Keratinocyte (primary cell): ENCODE measurements around the gene KCNAB2. TPM values are rescaled to one million over a fixed set of nuclear protein-coding genes. Genes with fewer than 3 reads are reported as not detected.

Experiments
- DNase-seq: peaks from one replicate; pipeline ENCODE4 v3.0.0-alpha.2; 2011; ENCODE audit warnings: low read depth, missing footprints, low spot score
- FAIRE-seq: peaks from 2 replicates; lab custom pipeline; 2011; peaks lifted over from hg19 to GRCh38; lab: Jason Lieb, UNC
- H2AFZ ChIP-seq: 2 replicates; pipeline ENCODE4 v1.6.0; 2012; ENCODE audit warnings: low read length, control low read depth, inconsistent platforms; ENCODE audit not compliant: control insufficient read depth
- H3K27ac ChIP-seq: 2 replicates; pipeline ENCODE4 v1.5.1; 2011; ENCODE audit warnings: low read length; ENCODE audit not compliant: control insufficient read depth, insufficient read depth
- H3K27me3 ChIP-seq: 3 replicates; pipeline ENCODE4 v1.6.0; 2011; ENCODE audit warnings: low read length; ENCODE audit not compliant: control insufficient read depth, insufficient read depth; ENCODE audit errors: extremely low read depth
- H3K36me3 ChIP-seq, 2 experiments: 2 replicates in 1 of 2; 3 replicates in 1 of 2; pipeline ENCODE4 v1.5.1; 2011; ENCODE audit warnings: low read length in 2 of 2, mild to moderate bottlenecking in 1 of 2; ENCODE audit not compliant: control insufficient read depth in 2 of 2, insufficient read depth in 2 of 2; ENCODE audit errors: extremely low read depth in 1 of 2
- H3K4me1 ChIP-seq: 3 replicates; pipeline ENCODE4 v1.5.1; 2011; ENCODE audit warnings: low read length; ENCODE audit not compliant: control insufficient read depth, insufficient read depth; ENCODE audit errors: extremely low read depth
- H3K4me2 ChIP-seq: 3 replicates; pipeline ENCODE4 v1.6.0; 2011; ENCODE audit warnings: low read depth, low read length; ENCODE audit not compliant: control insufficient read depth, insufficient read depth; ENCODE audit errors: extremely low read depth
- H3K4me3 ChIP-seq, 3 experiments: fragments of 200-600 bp in 1 of 3; sonication (generic) in 1 of 3; 2 replicates in 2 of 3; 3 replicates in 1 of 3; pipeline ENCODE4 v1.5.1; 2011 to 2016; ENCODE audit warnings: low read length in 3 of 3, mild to moderate bottlenecking in 3 of 3, control low read depth in 2 of 3, inconsistent platforms in 1 of 3, low read depth in 1 of 3, mixed read lengths in 1 of 3, mixed run types in 1 of 3, moderate library complexity in 1 of 3; ENCODE audit not compliant: control insufficient read depth in 2 of 3, insufficient read depth in 2 of 3; ENCODE audit errors: extremely low read depth in 1 of 3
- H3K79me2 ChIP-seq: 2 replicates; pipeline ENCODE4 v1.6.0; 2012; ENCODE audit warnings: low read length; ENCODE audit not compliant: control insufficient read depth, insufficient read depth
- H3K9ac ChIP-seq: 3 replicates; pipeline ENCODE4 v1.6.0; 2011; ENCODE audit warnings: low read length; ENCODE audit not compliant: control insufficient read depth, insufficient read depth; ENCODE audit errors: extremely low read depth
- H3K9me1 ChIP-seq: 3 replicates; pipeline ENCODE4 v1.6.0; 2011; ENCODE audit warnings: low read length; ENCODE audit not compliant: control insufficient read depth, insufficient read depth; ENCODE audit errors: extremely low read depth
- H3K9me3 ChIP-seq: 2 replicates; pipeline ENCODE4 v1.5.1; 2012; ENCODE audit warnings: low read depth, low read length; ENCODE audit not compliant: control insufficient read depth
- H4K20me1 ChIP-seq: 3 replicates; pipeline ENCODE4 v1.6.0; 2011; ENCODE audit warnings: low read length; ENCODE audit not compliant: control insufficient read depth, insufficient read depth; ENCODE audit errors: extremely low read depth
- EZH2 ChIP-seq: IDR thresholded peaks from one replicate; pipeline ENCODE4 v1.6.1; 2012; ENCODE audit warnings: inconsistent platforms, mild to moderate bottlenecking, low read length, moderate library complexity
- dilution Hi-C: fragments of 300-500 bp; cut with MboI; formaldehyde crosslinking; loops from one replicate; pipeline ENCODE4 v1.7.0; 2020; ENCODE audit warnings: low sequenced_read_pairs; ENCODE audit not compliant: extremely low pct_ligation_motif_present
- polyA plus RNA-seq, 5 experiments: library from polyadenylated mRNA; depleted of rRNA in 3 of 5; stranded (reverse) in 3 of 5; stranded (forward) in 1 of 5; unstranded in 1 of 5; fragments of >200 nt; gene quantifications; 1 replicate in 1 of 5; 2 replicates in 3 of 5; 3 replicates in 1 of 5; pipeline versions ENCODE4 v1.2.1 to v1.2.3, GENCODE V29; 2011 to 2012; ENCODE audit warnings: missing spikeins in 2 of 5, low read depth in 1 of 5, low replicate concordance in 1 of 5
- TF ChIP-seq, protein P1 (sequence below), 3 experiments: IDR thresholded peaks in 1 of 3; conservative IDR thresholded peaks in 1 of 3; optimal IDR thresholded peaks in 1 of 3; 2 replicates in 2 of 3; 3 replicates in 1 of 3; pipeline versions ENCODE3 to v1.5.1; 2011; ENCODE audit warnings: low read length in 3 of 3, mild to moderate bottlenecking in 3 of 3, moderate library complexity in 2 of 3, control low read depth in 1 of 3, inconsistent platforms in 1 of 3; ENCODE audit not compliant: insufficient read depth in 2 of 3; ENCODE audit errors: extremely low read depth in 1 of 3

KCNAB2 gene
- polyA plus RNA-seq, 1 donor (not counting 4 experiments of a cell fraction or from before 2014, with no cell fraction given), result 1.8 TPM

DNA sequence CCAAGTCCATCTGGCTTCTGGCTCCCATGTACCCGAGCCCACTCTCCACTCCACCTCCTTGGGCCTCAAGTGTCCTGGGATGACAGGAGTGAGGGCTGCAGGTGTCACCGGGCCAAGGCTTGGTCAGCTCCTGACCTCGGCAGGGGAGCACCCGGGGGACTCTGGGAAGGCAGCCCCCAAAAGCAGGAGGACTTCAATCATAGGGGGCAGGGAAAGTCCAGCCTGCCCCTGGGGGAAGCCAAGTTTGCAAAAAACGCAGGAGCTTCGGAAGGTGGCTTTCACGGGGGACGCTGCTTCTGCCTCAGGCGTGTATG lies 56.8 kb downstream of the KCNAB2 start:
- no peaks in the 10 kb centered on the region for H4K20me1 ChIP-seq
- no peak overlapping the region for H3K9ac ChIP-seq
- dilution Hi-C loops, result no loop called here
- no peak overlapping the region for H3K27ac ChIP-seq
- H3K4me1 ChIP-seq, result no peaks in the 10 kb centered on the region
- no peaks in the 10 kb centered on the region for H3K36me3 ChIP-seq
- no peaks in the 10 kb centered on the region for H3K9me3 ChIP-seq
- no peaks in the 10 kb centered on the region for H3K9me1 ChIP-seq
- peaks cover 30% of the 10 kb centered on the region for H3K27me3 ChIP-seq
- H3K4me3 ChIP-seq, result no peak overlapping the region
- H3K4me2 ChIP-seq, result no peak overlapping the region
- no peaks in the 10 kb centered on the region for H3K79me2 ChIP-seq
- TF ChIP-seq, protein P1, sequence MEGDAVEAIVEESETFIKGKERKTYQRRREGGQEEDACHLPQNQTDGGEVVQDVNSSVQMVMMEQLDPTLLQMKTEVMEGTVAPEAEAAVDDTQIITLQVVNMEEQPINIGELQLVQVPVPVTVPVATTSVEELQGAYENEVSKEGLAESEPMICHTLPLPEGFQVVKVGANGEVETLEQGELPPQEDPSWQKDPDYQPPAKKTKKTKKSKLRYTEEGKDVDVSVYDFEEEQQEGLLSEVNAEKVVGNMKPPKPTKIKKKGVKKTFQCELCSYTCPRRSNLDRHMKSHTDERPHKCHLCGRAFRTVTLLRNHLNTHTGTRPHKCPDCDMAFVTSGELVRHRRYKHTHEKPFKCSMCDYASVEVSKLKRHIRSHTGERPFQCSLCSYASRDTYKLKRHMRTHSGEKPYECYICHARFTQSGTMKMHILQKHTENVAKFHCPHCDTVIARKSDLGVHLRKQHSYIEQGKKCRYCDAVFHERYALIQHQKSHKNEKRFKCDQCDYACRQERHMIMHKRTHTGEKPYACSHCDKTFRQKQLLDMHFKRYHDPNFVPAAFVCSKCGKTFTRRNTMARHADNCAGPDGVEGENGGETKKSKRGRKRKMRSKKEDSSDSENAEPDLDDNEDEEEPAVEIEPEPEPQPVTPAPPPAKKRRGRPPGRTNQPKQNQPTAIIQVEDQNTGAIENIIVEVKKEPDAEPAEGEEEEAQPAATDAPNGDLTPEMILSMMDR (optimal IDR thresholded peaks at IDR 0.05 in 1 of 3, IDR thresholded peaks at IDR 0.05 in 1 of 3, conservative IDR thresholded peaks at IDR 0.05 in 1 of 3; ENCODE audit: extremely low read depth in 1 of 3, insufficient read depth in 2 of 3, low read length in 3 of 3), result no peak
- no peak for TF ChIP-seq EZH2
- FAIRE-seq (no peak), DNase-seq (no peak)
- no peak overlapping the region for H2AFZ ChIP-seq

DNA sequence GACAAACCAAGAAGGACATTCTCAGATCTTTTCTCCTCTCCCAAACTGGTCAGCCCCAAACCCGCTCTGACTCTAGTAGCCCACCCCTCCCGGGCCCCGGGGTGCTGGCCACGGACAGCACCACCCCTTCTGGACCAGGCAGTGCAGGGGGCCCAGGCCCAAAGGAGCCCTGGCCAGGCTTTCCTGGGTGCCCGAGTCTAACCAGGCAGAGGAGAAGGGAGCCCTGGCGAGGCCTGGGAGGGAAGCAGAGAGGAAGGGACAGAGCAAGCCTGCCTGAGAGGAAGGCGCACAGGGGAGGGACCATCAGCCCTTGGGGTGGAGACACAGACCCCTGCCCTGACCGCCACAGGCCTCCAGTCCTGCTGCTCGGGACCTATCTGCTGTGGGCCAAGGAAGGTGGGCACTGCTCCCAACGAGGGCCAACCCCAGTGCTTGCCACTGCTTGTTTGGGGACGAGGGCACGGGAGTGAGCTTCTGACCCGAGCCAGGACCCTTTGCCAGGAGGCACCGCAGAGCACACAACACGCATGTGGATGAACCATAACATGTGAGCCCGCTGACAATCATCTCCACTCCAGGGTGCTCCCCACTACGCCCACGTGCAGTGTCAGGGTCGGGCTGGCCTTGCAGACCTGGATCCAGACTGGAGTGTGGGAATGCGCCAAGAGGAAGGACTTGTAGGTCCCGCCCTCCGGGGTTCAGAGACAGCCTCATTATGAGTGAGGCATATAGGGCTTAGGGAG lies 57.6 kb downstream of the KCNAB2 start:
- Histone ChIP-seq H3K4me2 (no peak overlapping the region), H3K4me1 (no peaks in the 10 kb centered on the region), H3K9me1 (no peaks in the 10 kb centered on the region), H3K4me3 (no peak overlapping the region), H3K27me3 (peaks cover 30% of the 10 kb centered on the region), H3K27ac (no peak overlapping the region), H3K9me3 (no peaks in the 10 kb centered on the region), H3K79me2 (no peaks in the 10 kb centered on the region), H2AFZ (no peak overlapping the region), H4K20me1 (no peaks in the 10 kb centered on the region), H3K9ac (no peak overlapping the region), H3K36me3 (no peaks in the 10 kb centered on the region)
- dilution Hi-C loops, result no loop called here
- no peak for TF ChIP-seq EZH2
- TF ChIP-seq, protein P1 (optimal IDR thresholded peaks at IDR 0.05 in 1 of 3, IDR thresholded peaks at IDR 0.05 in 1 of 3, conservative IDR thresholded peaks at IDR 0.05 in 1 of 3; ENCODE audit: extremely low read depth in 1 of 3, insufficient read depth in 2 of 3, low read length in 3 of 3), result no peak
- DNase-seq (no peak), FAIRE-seq (no peak)
